Left forelimb (tissue), 1 donor: Measurements from ENCODE around the gene MRPS5.

Experiments used
- DNase-seq: peaks from one replicate; pipeline ENCODE4 v3.0.0-alpha.2; 2018; ENCODE audit warnings: low spot score

MRPS5 gene

DNA sequence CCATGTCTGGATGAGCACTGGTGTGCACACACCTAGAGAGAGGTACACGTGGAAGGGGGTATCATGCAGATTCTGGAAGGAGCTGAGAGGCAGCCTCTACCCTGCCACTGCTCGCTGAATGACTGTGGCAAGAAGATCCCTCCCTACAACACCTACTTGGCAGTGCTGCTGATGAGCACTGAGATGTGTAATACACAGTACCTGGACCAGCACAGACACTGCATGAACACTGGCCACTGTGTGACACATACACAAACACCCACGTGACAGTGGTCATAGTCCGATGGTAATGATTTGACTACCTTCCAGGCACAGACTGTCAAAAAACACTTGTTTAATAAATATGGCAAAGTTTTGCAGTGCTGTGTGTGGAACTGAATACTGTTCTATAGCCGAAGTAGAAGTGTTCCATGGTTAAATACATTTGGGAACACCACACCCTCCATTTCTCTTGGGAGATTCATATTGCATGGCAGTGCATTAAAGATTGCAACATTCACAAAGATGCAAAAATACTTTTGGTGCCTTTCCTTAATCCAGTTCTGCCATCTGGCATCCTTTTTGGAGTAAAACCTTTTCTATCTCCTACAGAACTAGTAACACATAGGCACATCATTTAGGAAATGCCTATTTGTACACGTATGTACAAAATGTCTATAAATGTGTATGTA lies 29.6 kb downstream of the MRPS5 start:
- DNase-seq, result no peak

- no peak for DNase-seq
These were observed 34.2 kb downstream of the MRPS5 start for GRCh38 chr2:95087379-95087778.

DNA sequence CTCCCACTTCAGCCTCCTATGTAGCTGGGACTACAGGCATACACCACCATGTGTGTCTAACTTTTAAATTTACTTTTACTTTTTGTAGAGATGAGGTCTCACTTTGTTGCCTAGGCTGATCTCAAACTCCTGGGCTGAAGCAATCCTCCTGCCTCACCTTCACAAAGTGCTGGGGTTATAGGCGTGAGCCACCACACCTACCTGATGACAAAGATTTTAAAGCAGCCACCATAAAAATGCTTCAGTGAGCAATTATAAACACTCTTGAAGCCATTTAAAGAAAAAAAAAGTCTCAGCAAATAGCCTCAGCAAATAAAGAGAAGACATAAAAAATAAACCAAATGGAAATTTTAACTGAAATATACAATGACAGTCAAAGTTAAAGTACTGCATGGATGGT lies 35.6 kb downstream of the MRPS5 start:
- no peak for DNase-seq

- no peak for DNase-seq
These were observed 39.1 kb downstream of the MRPS5 start for GRCh38 chr2:95082477-95082876.

- DNase-seq, result no peak
These were observed 42.4 kb downstream of the MRPS5 start for GRCh38 chr2:95079199-95079683.

GRCh38 chr2:95077861-95078603 lies 43.6 kb downstream of the MRPS5 start:
- no peak for DNase-seq

GRCh38 chr2:95077530-95077825 lies 44.1 kb downstream of the MRPS5 start:
- DNase-seq, result no peak

DNA sequence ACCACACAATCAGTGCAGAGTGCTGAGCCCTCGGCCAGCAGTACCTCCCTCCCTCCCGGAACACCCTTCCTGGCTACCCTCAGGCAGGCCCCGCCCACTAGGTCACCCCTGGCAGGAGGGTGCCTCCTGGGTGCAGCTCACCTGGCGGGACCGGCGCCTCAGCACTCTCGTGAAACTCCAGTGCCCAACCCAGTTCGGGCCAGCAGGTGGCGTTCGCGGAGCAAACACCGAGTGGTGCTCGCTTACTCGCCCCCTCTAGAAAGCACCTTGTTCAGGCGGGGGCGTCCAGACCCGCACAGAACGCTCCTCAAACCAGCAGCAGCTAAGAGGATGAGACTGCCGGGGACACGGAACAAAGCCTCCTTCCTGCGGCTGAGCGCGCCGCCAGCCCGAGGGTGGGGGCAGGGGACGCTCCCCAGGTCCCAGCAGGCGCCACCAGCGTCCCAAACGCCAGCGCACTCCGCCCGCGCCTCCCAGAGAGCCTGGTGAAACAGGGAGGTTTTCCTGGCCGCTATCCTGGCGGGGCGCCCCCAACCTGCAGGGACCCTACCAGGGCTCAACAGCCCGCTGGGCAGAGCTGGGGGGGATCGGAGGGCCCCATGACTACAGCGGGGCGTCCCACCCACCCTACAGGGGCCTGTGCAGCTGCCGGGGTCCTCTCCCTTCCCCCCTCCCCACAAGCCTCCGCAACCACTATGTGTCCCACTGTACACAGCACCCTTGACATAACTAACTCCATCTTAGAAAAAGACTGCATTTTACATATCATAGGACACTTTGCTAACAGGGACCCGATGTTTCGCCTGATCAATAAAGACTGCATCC lies 44.7 kb downstream of the MRPS5 start:
- DNase-seq, result peak; percentile 81

- peak; percentile 53 for DNase-seq
These were observed 46.0 kb downstream of the MRPS5 start for GRCh38 chr2:95075440-95076132.

- peak; percentile 57 for DNase-seq
These were observed 46.8 kb downstream of the MRPS5 start for GRCh38 chr2:95074663-95075439.

DNA sequence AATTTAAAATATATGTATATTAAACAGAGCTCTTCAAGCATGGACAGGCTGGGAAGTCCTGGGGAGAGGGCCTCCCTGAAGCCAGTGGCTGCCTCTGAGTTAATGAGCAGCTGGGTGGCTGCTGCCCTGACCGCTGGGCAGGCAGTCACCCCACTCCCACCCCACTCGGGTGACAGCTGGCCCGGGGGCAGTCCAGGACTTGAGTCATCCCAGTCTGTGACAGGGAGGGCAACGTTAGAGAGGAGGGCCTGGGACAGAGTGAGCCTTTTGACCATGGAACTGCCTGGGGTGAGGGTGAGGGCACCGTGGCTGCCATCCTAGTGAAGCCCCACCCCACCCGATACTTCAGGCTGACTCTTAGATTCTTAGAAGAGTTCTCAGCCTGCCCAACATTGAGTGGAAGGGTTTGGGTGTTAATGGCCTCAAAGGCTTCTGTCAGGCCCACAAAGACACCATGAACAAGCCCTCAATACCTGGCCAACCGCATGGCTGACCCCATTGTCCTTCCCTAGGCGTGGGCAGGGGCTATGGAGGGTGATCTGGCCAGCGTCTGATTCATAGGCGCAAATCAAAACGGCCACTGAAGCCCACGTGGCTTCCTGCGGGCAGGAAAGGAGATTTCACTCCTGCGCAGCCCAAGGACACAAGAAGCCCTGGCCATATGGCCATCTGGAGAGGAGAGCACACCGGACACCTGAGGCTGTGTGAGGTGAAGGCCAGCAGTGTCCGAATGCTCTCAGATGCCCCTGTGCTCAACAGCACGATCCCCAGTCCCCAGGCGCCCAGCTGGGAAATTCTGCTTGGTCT lies 47.5 kb downstream of the MRPS5 start:
- peak; percentile 38 for DNase-seq

- DNase-seq, result peak; percentile 18
These were observed 49.2 kb downstream of the MRPS5 start for GRCh38 chr2:95072424-95072823.

GRCh38 chr2:95071856-95072255 lies 49.8 kb downstream of the MRPS5 start:
- DNase-seq, result peak; percentile 20

DNA sequence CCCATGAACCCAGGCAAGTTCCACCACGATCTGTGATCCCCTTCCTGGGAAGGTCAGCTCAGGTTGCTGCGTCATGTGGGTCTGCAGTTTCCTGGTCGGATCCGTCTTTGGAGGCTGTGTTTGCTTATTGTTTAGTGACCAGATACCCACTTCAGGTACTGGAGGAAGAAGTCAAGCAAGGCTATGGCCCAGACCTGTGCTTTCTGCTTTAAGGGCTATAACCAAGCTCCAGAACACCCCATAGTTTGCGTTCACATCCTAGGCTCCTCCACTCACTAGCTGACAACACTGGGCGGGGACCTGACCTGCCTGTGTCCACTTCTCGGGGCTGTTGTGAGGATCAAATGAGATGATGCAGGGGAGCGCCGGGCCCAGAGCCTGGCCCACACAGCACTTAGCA lies 52.1 kb downstream of the MRPS5 start:
- peak; percentile 26 for DNase-seq

GRCh38 chr2:95068256-95068655 lies 53.4 kb downstream of the MRPS5 start:
- no peak for DNase-seq

GRCh38 chr2:95063086-95063958 lies 58.3 kb downstream of the MRPS5 start:
- peak; percentile 5 for DNase-seq

GRCh38 chr2:95062242-95063085 lies 59.1 kb downstream of the MRPS5 start:
- DNase-seq, result peak; percentile 53

GRCh38 chr2:95061601-95062183 lies 59.9 kb downstream of the MRPS5 start:
- peak; percentile 54 for DNase-seq
